Hepatocyte (in vitro differentiated cells): ENCODE measurements around the gene ING5. TPM values are rescaled to one million over a fixed set of nuclear protein-coding genes. Genes with fewer than 3 reads are reported as not detected.

Source experiments
- DNase-seq: peaks from one replicate; pipeline ENCODE4 v3.0.0-alpha.2; 2016; ENCODE audit warnings: low spot score
- H2AFZ ChIP-seq: fragments of 200-600 bp; sonication (generic); 2 replicates; pipeline ENCODE4 v1.6.0; 2016; ENCODE audit warnings: antibody characterized with exemption, mild to moderate bottlenecking
- H3K27ac ChIP-seq: fragments of 200-600 bp; sonication (generic); 2 replicates; pipeline ENCODE4 v1.5.1; 2016; ENCODE audit warnings: mild to moderate bottlenecking
- H3K27me3 ChIP-seq: fragments of 200-600 bp; sonication (generic); 2 replicates; pipeline ENCODE4 v1.6.1; 2016
- H3K36me3 ChIP-seq: fragments of 200-600 bp; sonication (generic); replicated peaks from 2 replicates; pipeline ENCODE4 v1.5.1; 2016; ENCODE audit warnings: low read depth; ENCODE audit not compliant: insufficient read depth
- H3K4me1 ChIP-seq: fragments of 200-600 bp; sonication (generic); 2 replicates; pipeline ENCODE4 v1.5.1; 2016; ENCODE audit warnings: mild to moderate bottlenecking, moderate library complexity; ENCODE audit not compliant: insufficient read depth
- H3K4me2 ChIP-seq: fragments of 200-600 bp; sonication (generic); 2 replicates; pipeline ENCODE4 v1.6.0; 2016
- H3K4me3 ChIP-seq: fragments of 200-600 bp; sonication (generic); 2 replicates; pipeline ENCODE4 v1.5.1; 2016; ENCODE audit warnings: mild to moderate bottlenecking
- H3K79me2 ChIP-seq: fragments of 200-600 bp; sonication (generic); 2 replicates; pipeline ENCODE4 v1.6.0; 2017; ENCODE audit warnings: mild to moderate bottlenecking
- H3K9me2 ChIP-seq: fragments of 200-600 bp; sonication (generic); replicated peaks from 2 replicates; pipeline ENCODE4 v1.6.0; 2017; ENCODE audit warnings: mild to moderate bottlenecking; ENCODE audit not compliant: insufficient read depth
- H3K9me3 ChIP-seq: fragments of 200-600 bp; sonication (generic); 2 replicates; pipeline ENCODE4 v1.5.1; 2016; ENCODE audit warnings: low read depth, mild to moderate bottlenecking
- H4K20me1 ChIP-seq: fragments of 200-600 bp; sonication (generic); 2 replicates; pipeline ENCODE4 v1.6.0; 2016; ENCODE audit warnings: mild to moderate bottlenecking; ENCODE audit not compliant: insufficient read depth, poor library complexity, severe bottlenecking
- EZH2 ChIP-seq: fragments of 200-600 bp; sonication (generic); IDR thresholded peaks from 2 replicates; pipeline ENCODE4 v1.6.1; 2016; ENCODE audit warnings: antibody characterized with exemption, mild to moderate bottlenecking, borderline replicate concordance
- EZH2phosphoT487 ChIP-seq: fragments of 200-600 bp; sonication (generic); IDR thresholded peaks from one replicate; pipeline ENCODE4 v1.6.1; 2018; ENCODE audit warnings: antibody characterized with exemption, mild to moderate bottlenecking, low read depth, moderate library complexity; ENCODE audit not compliant: unreplicated experiment, severe bottlenecking
- WGBS: methylation state at CpG from one replicate; pipeline ENCODE4 v1.1.6; 2016; ENCODE audit warnings: low lambda C conversion rate; ENCODE audit errors: missing lambda C conversion rate; 5-methylcytosine and 5-hydroxymethylcytosine counted together
- polyA plus RNA-seq: library from polyadenylated mRNA; unstranded; fragments of >200 nt; fragmentation: Nextera tagmentation; extraction: Ambion mirVana; gene quantifications from 2 replicates; pipeline ENCODE4 v1.2.1, GENCODE V29; 2016
- total RNA-seq: library from RNA; depleted of rRNA; stranded (reverse); fragments of >200 nt; gene quantifications from 2 replicates; pipeline ENCODE4 v1.2.3, GENCODE V29; 2014
- TF ChIP-seq, protein P1 (sequence below): fragments of 200-600 bp; sonication (generic); IDR thresholded peaks from 2 replicates; pipeline ENCODE4 v1.5.1; 2016; ENCODE audit warnings: antibody characterized with exemption, mild to moderate bottlenecking; ENCODE audit not compliant: poor library complexity

Gene ING5
- total and polyA plus RNA-seq, 2 experiments from 2014 or later = 27.6 to 33.4 TPM

DNA sequence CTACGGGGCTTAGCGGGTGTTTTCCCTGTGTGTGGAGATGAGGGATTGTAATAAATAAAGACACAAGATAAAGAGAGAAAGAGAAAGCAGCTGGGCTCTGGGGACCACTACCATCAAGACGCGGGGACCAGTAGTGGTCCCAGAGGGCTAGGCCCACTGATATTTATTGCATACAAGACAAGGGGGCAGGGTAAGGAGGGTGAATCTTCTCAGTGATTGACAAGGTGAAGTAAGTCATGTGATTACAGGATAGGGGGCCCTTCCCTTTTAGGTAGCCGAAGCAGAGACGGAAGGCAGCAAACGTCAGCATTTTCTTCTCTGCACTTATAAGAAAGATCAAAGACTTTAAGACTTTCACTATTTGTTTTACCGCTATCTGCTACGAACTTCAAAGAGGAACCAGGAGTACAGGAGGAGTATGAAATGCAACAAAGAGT lies 70.2 kb downstream of the ING5 start:
- no peak for TF ChIP-seq EZH2phosphoT487
- TF ChIP-seq, protein P1, sequence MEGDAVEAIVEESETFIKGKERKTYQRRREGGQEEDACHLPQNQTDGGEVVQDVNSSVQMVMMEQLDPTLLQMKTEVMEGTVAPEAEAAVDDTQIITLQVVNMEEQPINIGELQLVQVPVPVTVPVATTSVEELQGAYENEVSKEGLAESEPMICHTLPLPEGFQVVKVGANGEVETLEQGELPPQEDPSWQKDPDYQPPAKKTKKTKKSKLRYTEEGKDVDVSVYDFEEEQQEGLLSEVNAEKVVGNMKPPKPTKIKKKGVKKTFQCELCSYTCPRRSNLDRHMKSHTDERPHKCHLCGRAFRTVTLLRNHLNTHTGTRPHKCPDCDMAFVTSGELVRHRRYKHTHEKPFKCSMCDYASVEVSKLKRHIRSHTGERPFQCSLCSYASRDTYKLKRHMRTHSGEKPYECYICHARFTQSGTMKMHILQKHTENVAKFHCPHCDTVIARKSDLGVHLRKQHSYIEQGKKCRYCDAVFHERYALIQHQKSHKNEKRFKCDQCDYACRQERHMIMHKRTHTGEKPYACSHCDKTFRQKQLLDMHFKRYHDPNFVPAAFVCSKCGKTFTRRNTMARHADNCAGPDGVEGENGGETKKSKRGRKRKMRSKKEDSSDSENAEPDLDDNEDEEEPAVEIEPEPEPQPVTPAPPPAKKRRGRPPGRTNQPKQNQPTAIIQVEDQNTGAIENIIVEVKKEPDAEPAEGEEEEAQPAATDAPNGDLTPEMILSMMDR = no peak
- no peak for TF ChIP-seq EZH2
- H3K27me3 ChIP-seq = no peaks in the 10 kb centered on the region
- peak overlapping the region; percentile 55 for H3K27ac ChIP-seq
- H3K4me3 ChIP-seq = no peak overlapping the region
- H2AFZ ChIP-seq = no peak overlapping the region
- no peaks in the 10 kb centered on the region for H3K36me3 ChIP-seq
- no peaks in the 10 kb centered on the region for H3K9me2 ChIP-seq
- H3K4me1 ChIP-seq = peaks cover 19% of the 10 kb centered on the region
- no peak for DNase-seq
- no peaks in the 10 kb centered on the region for H4K20me1 ChIP-seq
- H3K9me3 ChIP-seq = no peaks in the 10 kb centered on the region
- H3K79me2 ChIP-seq = no peaks in the 10 kb centered on the region
- 35% methylated on average over 9 of the region's 9 CpGs for WGBS
- H3K4me2 ChIP-seq = peak overlapping the region; percentile 37

- H3K4me1 ChIP-seq = peaks cover 19% of the 10 kb centered on the region
These were observed 71.9 kb downstream of the ING5 start for GRCh38 chr2:241773511-241774418.

DNA sequence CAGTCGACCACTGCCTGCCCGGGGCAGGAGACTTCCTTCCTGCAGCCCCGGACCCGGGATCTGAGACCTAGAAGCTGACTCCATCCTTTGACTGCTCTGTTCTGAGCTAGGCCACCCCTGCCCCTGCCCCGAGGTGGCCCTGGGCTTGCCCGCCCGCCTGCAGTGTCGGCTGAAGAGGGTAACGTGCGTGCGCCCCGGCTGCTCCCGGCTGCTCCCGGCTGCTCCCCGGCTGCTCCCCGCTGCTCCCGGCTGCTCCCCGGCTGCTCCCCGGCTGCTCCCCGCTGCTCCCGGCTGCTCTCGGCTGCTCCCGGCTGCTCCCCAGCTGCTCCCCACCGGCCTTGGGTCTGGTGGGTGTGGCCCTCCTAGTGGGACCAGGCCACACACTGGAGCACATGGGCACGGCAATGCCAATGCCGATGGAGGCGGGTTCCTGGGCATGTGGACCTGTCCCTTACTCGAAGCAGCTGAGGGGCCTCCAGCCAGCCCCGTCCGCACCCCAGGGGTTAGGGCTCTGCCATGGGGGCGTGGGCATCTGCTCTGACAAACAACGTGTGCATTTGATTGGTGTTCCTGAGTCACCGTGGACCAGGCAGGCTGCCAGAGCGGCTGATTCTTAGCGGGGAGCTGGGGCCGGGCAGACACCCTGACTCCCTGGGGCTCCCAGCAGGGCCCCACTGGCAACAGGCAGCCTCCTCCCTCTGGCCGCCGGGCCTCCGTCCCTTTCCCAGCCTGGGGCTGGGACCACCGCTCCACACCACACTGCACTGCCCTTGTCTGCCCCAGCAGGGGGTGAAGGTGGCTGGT lies 72.8 kb downstream of the ING5 start:
- H3K36me3 ChIP-seq = no peaks in the 10 kb centered on the region
- no peak overlapping the region for H3K27ac ChIP-seq
- no peak overlapping the region for H3K4me3 ChIP-seq
- no peaks in the 10 kb centered on the region for H3K27me3 ChIP-seq
- no peaks in the 10 kb centered on the region for H3K9me2 ChIP-seq
- TF ChIP-seq, protein P1 = no peak
- no peak for TF ChIP-seq EZH2
- TF ChIP-seq EZH2phosphoT487 = no peak
- H3K4me2 ChIP-seq = no peak overlapping the region
- no peaks in the 10 kb centered on the region for H3K79me2 ChIP-seq
- H3K9me3 ChIP-seq = no peaks in the 10 kb centered on the region
- 81% methylated on average over 26 of the region's 40 CpGs for WGBS
- H4K20me1 ChIP-seq = no peaks in the 10 kb centered on the region
- no peak for DNase-seq
- peaks cover 19% of the 10 kb centered on the region for H3K4me1 ChIP-seq
- no peak overlapping the region for H2AFZ ChIP-seq

More at GRCh38 chr2:241773511-241774418, 71.9 kb downstream of the ING5 start:
- H4K20me1 ChIP-seq = no peaks in the 10 kb centered on the region
- H3K4me3 ChIP-seq = no peak overlapping the region
- 92% methylated on average over 27 of the region's 29 CpGs for WGBS
- no peak overlapping the region for H3K4me2 ChIP-seq
- H3K9me3 ChIP-seq = no peaks in the 10 kb centered on the region
- no peaks in the 10 kb centered on the region for H3K9me2 ChIP-seq
- H3K36me3 ChIP-seq = no peaks in the 10 kb centered on the region
- no peak overlapping the region for H3K27ac ChIP-seq
- no peak for DNase-seq
- no peaks in the 10 kb centered on the region for H3K79me2 ChIP-seq
- no peaks in the 10 kb centered on the region for H3K27me3 ChIP-seq
- TF ChIP-seq EZH2 = no peak
- no peak for TF ChIP-seq EZH2phosphoT487
- TF ChIP-seq, protein P1 = no peak
- H2AFZ ChIP-seq = no peak overlapping the region
